ENCODE results near the gene TBXAS1. TPM values are rescaled to one million over a fixed set of nuclear protein-coding genes. Genes with fewer than 3 reads are reported as not detected.

Gene TBXAS1
- total and polyA plus RNA-seq, 2 of the 8 experiments (the other 6 are each of a cell fraction or from before 2014, with no cell fraction given) = 0.86 to 2.1 TPM

DNA sequence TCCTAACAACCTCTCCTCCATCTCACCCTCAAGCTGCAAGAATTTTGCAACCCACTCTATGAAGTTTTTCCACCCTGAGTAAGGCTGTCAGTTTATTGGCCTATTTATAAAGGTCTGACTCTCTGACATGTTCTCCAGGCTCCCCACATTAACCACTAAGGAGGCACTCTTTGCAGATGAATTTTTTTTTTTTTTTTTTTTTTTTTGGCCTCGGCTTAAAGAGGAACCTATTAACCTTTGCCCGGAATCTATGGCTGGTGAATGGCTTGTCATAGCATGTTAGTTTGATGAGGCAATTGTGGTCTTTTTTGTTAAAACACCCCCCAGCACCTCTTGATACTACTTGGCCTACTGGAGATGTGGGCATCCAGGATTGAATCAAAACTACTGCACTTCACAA, 57.1 kb downstream of the TBXAS1 start:
- Histone ChIP-seq H2BK5ac (ENCODE audit: low read depth, low read length) (no peak overlapping the region), H4K20me1 (replicated peaks in 1 of 2; ENCODE audit: control insufficient read depth in 1 of 2, insufficient read depth in 2 of 2, low read length in 2 of 2) (no peaks in the 10 kb centered on the region), H3K18ac (ENCODE audit: extremely low read depth, low read length) (no peak overlapping the region), H3K14ac (ENCODE audit: insufficient read length) (no peak overlapping the region), H3K23me2 (ENCODE audit: low read depth, low read length) (no peaks in the 10 kb centered on the region), H3K23ac (ENCODE audit: insufficient read length) (no peak overlapping the region), H2BK20ac (ENCODE audit: low read length) (no peak overlapping the region), H2AFZ (ENCODE audit: low read length) (no peak overlapping the region), H3K27ac (ENCODE audit: low read depth, low read length) (no peak overlapping the region), H4K5ac (ENCODE audit: insufficient read length, low read depth, low read length) (no peak overlapping the region), H3K79me1 (ENCODE audit: low read depth, low read length) (no peaks in the 10 kb centered on the region), H3K9ac (replicated peaks in 1 of 4; ENCODE audit: extremely low read depth in 1 of 4, low read depth in 3 of 4, low read length in 3 of 4) (no peak overlapping the region), H3K4me3 (ENCODE audit: extremely low read depth in 1 of 4, insufficient read depth in 2 of 4, low read depth in 3 of 4, low read length in 4 of 4) (no peak overlapping the region), H2BK12ac (ENCODE audit: low read depth, low read length) (no peak overlapping the region), H3K56ac (replicated peaks; ENCODE audit: insufficient read length, low read depth, low read length) (no peak overlapping the region), H2BK15ac (ENCODE audit: low read length) (no peak overlapping the region), H4K8ac (ENCODE audit: extremely low read depth, insufficient read depth, low read length) (no peak overlapping the region), H4K91ac (replicated peaks; ENCODE audit: insufficient read length, low read length) (no peak overlapping the region), H3K4ac (replicated peaks; ENCODE audit: insufficient read length, low read depth, low read length) (no peak overlapping the region), H3K27me3 (replicated peaks in 1 of 4; ENCODE audit: control insufficient read depth in 3 of 4, extremely low read depth in 1 of 4, insufficient read depth in 3 of 4, low read length in 3 of 4) (no peaks in the 10 kb centered on the region), H3K36me3 (ENCODE audit: control insufficient read depth in 2 of 4, insufficient read depth in 4 of 4, low read length in 3 of 4) (no peaks in the 10 kb centered on the region), H3K4me1 (replicated peaks in 1 of 4; ENCODE audit: control insufficient read depth in 3 of 4, insufficient read depth in 4 of 4, low read length in 3 of 4) (no peaks in the 10 kb centered on the region), H2BK120ac (replicated peaks; ENCODE audit: low read depth, low read length) (no peak overlapping the region), H2AK5ac (ENCODE audit: low read depth, low read length) (no peak overlapping the region), H3K79me2 (ENCODE audit: control insufficient read depth in 1 of 2, insufficient read depth in 2 of 2, low read length in 2 of 2) (no peaks in the 10 kb centered on the region), H3K4me2 (ENCODE audit: insufficient read depth in 1 of 2, low read depth in 2 of 2, low read length in 2 of 2) (no peak overlapping the region), H3K9me3 (ENCODE audit: insufficient read depth in 2 of 2, low read depth in 1 of 2, low read length in 1 of 2) (no peaks in the 10 kb centered on the region)
- ChIA-PET POLR2A (ENCODE audit: partially characterized antibody) (no interaction called here), CTCF (ENCODE audit: partially characterized antibody) (interaction anchor here (0.8 to 1.2 kb wide), 3 partner anchors 15 to 368 kb away, joined by 3 read pairs; no protein-coding TSS in a partner anchor)
- TF ChIP-seq TCF12 (IDR thresholded peaks at IDR 0.05; ENCODE audit: low read depth, low read length) (no peak), POLR2AphosphoS5 (IDR thresholded peaks at IDR 0.05; ENCODE audit: low read depth, low read length) (no peak), SIN3A (conservative IDR thresholded peaks at IDR 0.05 in 1 of 2, IDR thresholded peaks at IDR 0.05 in 1 of 2; ENCODE audit: low read depth in 1 of 2, low read length in 2 of 2) (no peak), JUND (IDR thresholded peaks at IDR 0.05; ENCODE audit: low read length) (no peak), NANOG (IDR thresholded peaks at IDR 0.05; ENCODE audit: insufficient read depth, low read depth, low read length, poor library complexity, severe bottlenecking) (no peak), SUZ12 (IDR thresholded peaks at IDR 0.05; ENCODE audit: low read length) (no peak), EZH2 (IDR thresholded peaks at IDR 0.05; ENCODE audit: low read depth, low read length, severe bottlenecking) (no peak), SAP30 (IDR thresholded peaks at IDR 0.05; ENCODE audit: insufficient read depth, insufficient replicate concordance, low read length) (no peak), TAF1 (IDR thresholded peaks at IDR 0.05; ENCODE audit: low read depth, low read length) (no peak), CBX8 (IDR thresholded peaks at IDR 0.05; ENCODE audit: borderline replicate concordance, low read depth, low read length) (no peak), ZNF274 (IDR thresholded peaks at IDR 0.05; ENCODE audit: borderline replicate concordance, extremely low read depth, low read length) (no peak)
- DNase-seq (ENCODE audit: low read depth in 1 of 2, low spot score in 2 of 2) (no peak), FAIRE-seq (no peak)
- 86% methylated on average over 2 of the region's 2 CpGs; no CpG with 5 or more reads in 1 of the 2 experiments for WGBS, 2 experiments (ENCODE audit: extremely low coverage in 1 of 2, insufficient coverage in 1 of 2, insufficient read length in 1 of 2, insufficient replicate concordance in 2 of 2, low coverage in 1 of 2, low lambda C conversion rate in 2 of 2, missing lambda C conversion rate in 1 of 2)

All from H1 (cell line).